Measurements from ENCODE around the gene NHERF1. TPM values are rescaled to one million over a fixed set of nuclear protein-coding genes. Genes with fewer than 3 reads are reported as not detected.

Gene NHERF1
- total RNA-seq, 3 donors from 2014 or later, result 15.8 to 82.8 (median 36.4) TPM

GRCh38 chr17:74728702-74729075 lies 19.7 kb upstream of the NHERF1 start:
- no peak for DNase-seq (ENCODE audit: low spot score in 2 of 2)
- no peak overlapping the region for H3K27ac ChIP-seq
- H3K4me1 ChIP-seq, result no peaks in the 10 kb centered on the region
- no peak overlapping the region for H3K4me3 ChIP-seq
- H3K9me3 ChIP-seq, result no peaks in the 10 kb centered on the region
- peaks cover 0 to 5% of the 10 kb centered on the region in 2 donors for H3K27me3 ChIP-seq
- TF ChIP-seq POLR2A (IDR thresholded peaks at IDR 0.05) (no peak), POLR2AphosphoS5 (IDR thresholded peaks at IDR 0.05) (no peak), CTCF (IDR thresholded peaks at IDR 0.05) (no peak)
- H3K36me3 ChIP-seq, result no peaks in the 10 kb centered on the region
- intact Hi-C loops (cut with DNase I; ENCODE audit: low total_unique reads), result no loop called here

- H3K4me1 ChIP-seq, result no peaks in the 10 kb centered on the region
- H3K36me3 ChIP-seq, result no peaks in the 10 kb centered on the region
- intact Hi-C loops (cut with DNase I; ENCODE audit: low total_unique reads), result no loop called here
- no peaks in the 10 kb centered on the region for H3K9me3 ChIP-seq
- H3K27ac ChIP-seq, result no peak overlapping the region
- H3K4me3 ChIP-seq, result no peak overlapping the region
- peaks cover 0 to 5% of the 10 kb centered on the region in 2 donors for H3K27me3 ChIP-seq
- TF ChIP-seq POLR2A (IDR thresholded peaks at IDR 0.05), result no peak
- TF ChIP-seq POLR2AphosphoS5 (IDR thresholded peaks at IDR 0.05), result no peak
- no peak for TF ChIP-seq CTCF (IDR thresholded peaks at IDR 0.05)
- no peak for DNase-seq (ENCODE audit: low spot score in 2 of 2)
Observed at GRCh38 chr17:74729368-74729767, 19.1 kb upstream of the NHERF1 start.

- TF ChIP-seq POLR2A (IDR thresholded peaks at IDR 0.05), result no peak
- H3K27ac ChIP-seq, result no peak overlapping the region
- H3K36me3 ChIP-seq, result no peaks in the 10 kb centered on the region
- intact Hi-C loops (cut with DNase I; ENCODE audit: low total_unique reads), result no loop called here
- H3K27me3 ChIP-seq, result peaks cover 0 to 5% of the 10 kb centered on the region in 2 donors
- H3K9me3 ChIP-seq, result no peaks in the 10 kb centered on the region
- DNase-seq (ENCODE audit: low spot score in 2 of 2), result no peak
- no peak overlapping the region for H3K4me3 ChIP-seq
- H3K4me1 ChIP-seq, result no peaks in the 10 kb centered on the region
Observed at GRCh38 chr17:74729866-74730265, 18.6 kb upstream of the NHERF1 start.

GRCh38 chr17:74730491-74731346 lies 17.7 kb upstream of the NHERF1 start:
- no peak overlapping the region for H3K4me3 ChIP-seq
- intact Hi-C loops (cut with DNase I; ENCODE audit: low total_unique reads), result no loop called here
- no peak overlapping the region for H3K27ac ChIP-seq
- H3K4me1 ChIP-seq, result no peaks in the 10 kb centered on the region
- DNase-seq (ENCODE audit: low spot score in 2 of 2), result no peak
- H3K9me3 ChIP-seq, result no peaks in the 10 kb centered on the region
- TF ChIP-seq CTCF (IDR thresholded peaks at IDR 0.05) (no peak), POLR2AphosphoS5 (IDR thresholded peaks at IDR 0.05) (no peak), POLR2A (IDR thresholded peaks at IDR 0.05) (no peak)
- no peaks in the 10 kb centered on the region for H3K36me3 ChIP-seq
- peaks cover 0 to 10% of the 10 kb centered on the region in 2 donors for H3K27me3 ChIP-seq

GRCh38 chr17:74731347-74731605 lies 17.2 kb upstream of the NHERF1 start:
- intact Hi-C loops (cut with DNase I; ENCODE audit: low total_unique reads), result no loop called here
- peaks cover 0 to 13% of the 10 kb centered on the region in 2 donors for H3K27me3 ChIP-seq

More at GRCh38 chr17:74731347-74731605, 17.2 kb upstream of the NHERF1 start:
- no peaks in the 10 kb centered on the region for H3K9me3 ChIP-seq
- no peaks in the 10 kb centered on the region for H3K36me3 ChIP-seq
- no peak overlapping the region for H3K4me3 ChIP-seq
- TF ChIP-seq CTCF (IDR thresholded peaks at IDR 0.05) (no peak), POLR2AphosphoS5 (IDR thresholded peaks at IDR 0.05) (no peak), POLR2A (IDR thresholded peaks at IDR 0.05) (no peak)
- DNase-seq (ENCODE audit: low spot score in 2 of 2), result no peak
- no peak overlapping the region for H3K27ac ChIP-seq
- H3K4me1 ChIP-seq, result no peaks in the 10 kb centered on the region

Measured in breast epithelium (tissue), 4 donors.